ENCODE data around the gene PRIMA1. TPM values are rescaled to one million over a fixed set of nuclear protein-coding genes. Genes with fewer than 3 reads are reported as not detected.
A peak's percentile ranks its signal among the peaks of the same experiment; 100 is the strongest.

The PRIMA1 gene
- total RNA-seq, 1 experiment from 2014 or later: 4.9 TPM

- no peak for TF ChIP-seq NFYB (CRISPR knock-in tag; conservative IDR thresholded peaks at IDR 0.05; ENCODE audit: low read depth)
- no peak for TF ChIP-seq ATF3 (CRISPR knock-in tag; conservative IDR thresholded peaks at IDR 0.05)
- TF ChIP-seq, protein P1, sequence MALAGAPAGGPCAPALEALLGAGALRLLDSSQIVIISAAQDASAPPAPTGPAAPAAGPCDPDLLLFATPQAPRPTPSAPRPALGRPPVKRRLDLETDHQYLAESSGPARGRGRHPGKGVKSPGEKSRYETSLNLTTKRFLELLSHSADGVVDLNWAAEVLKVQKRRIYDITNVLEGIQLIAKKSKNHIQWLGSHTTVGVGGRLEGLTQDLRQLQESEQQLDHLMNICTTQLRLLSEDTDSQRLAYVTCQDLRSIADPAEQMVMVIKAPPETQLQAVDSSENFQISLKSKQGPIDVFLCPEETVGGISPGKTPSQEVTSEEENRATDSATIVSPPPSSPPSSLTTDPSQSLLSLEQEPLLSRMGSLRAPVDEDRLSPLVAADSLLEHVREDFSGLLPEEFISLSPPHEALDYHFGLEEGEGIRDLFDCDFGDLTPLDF (CRISPR knock-in tag; IDR thresholded peaks at IDR 0.05): no peak
- no peak for TF ChIP-seq ESRRA (CRISPR knock-in tag; IDR thresholded peaks at IDR 0.05; ENCODE audit: borderline replicate concordance)
- TF ChIP-seq, protein P2, sequence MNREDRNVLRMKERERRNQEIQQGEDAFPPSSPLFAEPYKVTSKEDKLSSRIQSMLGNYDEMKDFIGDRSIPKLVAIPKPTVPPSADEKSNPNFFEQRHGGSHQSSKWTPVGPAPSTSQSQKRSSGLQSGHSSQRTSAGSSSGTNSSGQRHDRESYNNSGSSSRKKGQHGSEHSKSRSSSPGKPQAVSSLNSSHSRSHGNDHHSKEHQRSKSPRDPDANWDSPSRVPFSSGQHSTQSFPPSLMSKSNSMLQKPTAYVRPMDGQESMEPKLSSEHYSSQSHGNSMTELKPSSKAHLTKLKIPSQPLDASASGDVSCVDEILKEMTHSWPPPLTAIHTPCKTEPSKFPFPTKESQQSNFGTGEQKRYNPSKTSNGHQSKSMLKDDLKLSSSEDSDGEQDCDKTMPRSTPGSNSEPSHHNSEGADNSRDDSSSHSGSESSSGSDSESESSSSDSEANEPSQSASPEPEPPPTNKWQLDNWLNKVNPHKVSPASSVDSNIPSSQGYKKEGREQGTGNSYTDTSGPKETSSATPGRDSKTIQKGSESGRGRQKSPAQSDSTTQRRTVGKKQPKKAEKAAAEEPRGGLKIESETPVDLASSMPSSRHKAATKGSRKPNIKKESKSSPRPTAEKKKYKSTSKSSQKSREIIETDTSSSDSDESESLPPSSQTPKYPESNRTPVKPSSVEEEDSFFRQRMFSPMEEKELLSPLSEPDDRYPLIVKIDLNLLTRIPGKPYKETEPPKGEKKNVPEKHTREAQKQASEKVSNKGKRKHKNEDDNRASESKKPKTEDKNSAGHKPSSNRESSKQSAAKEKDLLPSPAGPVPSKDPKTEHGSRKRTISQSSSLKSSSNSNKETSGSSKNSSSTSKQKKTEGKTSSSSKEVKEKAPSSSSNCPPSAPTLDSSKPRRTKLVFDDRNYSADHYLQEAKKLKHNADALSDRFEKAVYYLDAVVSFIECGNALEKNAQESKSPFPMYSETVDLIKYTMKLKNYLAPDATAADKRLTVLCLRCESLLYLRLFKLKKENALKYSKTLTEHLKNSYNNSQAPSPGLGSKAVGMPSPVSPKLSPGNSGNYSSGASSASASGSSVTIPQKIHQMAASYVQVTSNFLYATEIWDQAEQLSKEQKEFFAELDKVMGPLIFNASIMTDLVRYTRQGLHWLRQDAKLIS (CRISPR knock-in tag; IDR thresholded peaks at IDR 0.05; ENCODE audit: borderline replicate concordance): no peak
- no peak for TF ChIP-seq NR1H2 (CRISPR knock-in tag; IDR thresholded peaks at IDR 0.05)
- TF ChIP-seq USF1 (CRISPR knock-in tag; IDR thresholded peaks at IDR 0.05): no peak
- TF ChIP-seq USF2 (CRISPR knock-in tag; IDR thresholded peaks at IDR 0.05): no peak
- TF ChIP-seq ERG (CRISPR knock-in tag; IDR thresholded peaks at IDR 0.05): no peak
- no peak for TF ChIP-seq CREM (CRISPR knock-in tag; IDR thresholded peaks at IDR 0.05)
- TF ChIP-seq ELF4 (CRISPR knock-in tag; IDR thresholded peaks at IDR 0.05; ENCODE audit: low read depth): no peak
Observed at GRCh38 chr14:93727917-93728650, 60.2 kb downstream of the PRIMA1 start (continued).

GRCh38 chr14:93727039-93727740 lies 61.1 kb downstream of the PRIMA1 start:
- DNase-seq (ENCODE audit: low spot score): no peak
- Mint-ChIP-seq H3K27ac (no peak overlapping the region), H3K36me3 (no peaks in the 10 kb centered on the region), H3K4me3 (no peak overlapping the region), H3K4me1 (peaks cover 4% of the 10 kb centered on the region; the same call in 1 of the 2 replicates), H3K9me3 (peaks cover 10% of the 10 kb centered on the region; the same call in 1 of the 2 replicates), H3K27me3 (ENCODE audit: low read depth) (no peaks in the 10 kb centered on the region)
- POLR2A ChIA-PET: no interaction called here
- ATAC-seq: peak; percentile 74
- CTCF ChIA-PET: interaction anchor here (1.0 kb wide), 1 partner anchor 210 kb away, joined by 3 read pairs; no protein-coding TSS in a partner anchor
- TF ChIP-seq ZNF232 (CRISPR knock-in tag; IDR thresholded peaks at IDR 0.05): no peak
- TF ChIP-seq PRDM15 (CRISPR knock-in tag; IDR thresholded peaks at IDR 0.05): no peak
- TF ChIP-seq TCF7 (CRISPR knock-in tag; IDR thresholded peaks at IDR 0.05; ENCODE audit: low read depth): no peak
- no peak for TF ChIP-seq GABPB1 (CRISPR knock-in tag; IDR thresholded peaks at IDR 0.05)
- TF ChIP-seq NR3C1 (CRISPR knock-in tag; conservative IDR thresholded peaks at IDR 0.05; ENCODE audit: low read depth): no peak
- TF ChIP-seq, protein P3, sequence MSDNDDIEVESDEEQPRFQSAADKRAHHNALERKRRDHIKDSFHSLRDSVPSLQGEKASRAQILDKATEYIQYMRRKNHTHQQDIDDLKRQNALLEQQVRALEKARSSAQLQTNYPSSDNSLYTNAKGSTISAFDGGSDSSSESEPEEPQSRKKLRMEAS (CRISPR knock-in tag; IDR thresholded peaks at IDR 0.05): no peak
- TF ChIP-seq ETV6 (CRISPR knock-in tag; IDR thresholded peaks at IDR 0.05): no peak
- TF ChIP-seq, protein P4, sequence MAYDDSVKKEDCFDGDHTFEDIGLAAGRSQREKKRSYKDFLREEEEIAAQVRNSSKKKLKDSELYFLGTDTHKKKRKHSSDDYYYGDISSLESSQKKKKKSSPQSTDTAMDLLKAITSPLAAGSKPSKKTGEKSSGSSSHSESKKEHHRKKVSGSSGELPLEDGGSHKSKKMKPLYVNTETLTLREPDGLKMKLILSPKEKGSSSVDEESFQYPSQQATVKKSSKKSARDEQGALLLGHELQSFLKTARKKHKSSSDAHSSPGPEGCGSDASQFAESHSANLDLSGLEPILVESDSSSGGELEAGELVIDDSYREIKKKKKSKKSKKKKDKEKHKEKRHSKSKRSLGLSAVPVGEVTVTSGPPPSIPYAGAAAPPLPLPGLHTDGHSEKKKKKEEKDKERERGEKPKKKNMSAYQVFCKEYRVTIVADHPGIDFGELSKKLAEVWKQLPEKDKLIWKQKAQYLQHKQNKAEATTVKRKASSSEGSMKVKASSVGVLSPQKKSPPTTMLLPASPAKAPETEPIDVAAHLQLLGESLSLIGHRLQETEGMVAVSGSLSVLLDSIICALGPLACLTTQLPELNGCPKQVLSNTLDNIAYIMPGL (CRISPR knock-in tag; IDR thresholded peaks at IDR 0.05): no peak
- TF ChIP-seq SMAD3 (CRISPR knock-in tag; IDR thresholded peaks at IDR 0.05; ENCODE audit: borderline replicate concordance): no peak
